ENCODE measurements around the gene CCT6A. TPM values are rescaled to one million over a fixed set of nuclear protein-coding genes. Genes with fewer than 3 reads are reported as not detected.
A peak's percentile ranks its signal among the peaks of the same experiment; 100 is the strongest.

The CCT6A gene
- polyA plus RNA-seq, 2 of the 4 experiments (the other 2 are of a cell fraction) = 334 to 520 TPM

DNA sequence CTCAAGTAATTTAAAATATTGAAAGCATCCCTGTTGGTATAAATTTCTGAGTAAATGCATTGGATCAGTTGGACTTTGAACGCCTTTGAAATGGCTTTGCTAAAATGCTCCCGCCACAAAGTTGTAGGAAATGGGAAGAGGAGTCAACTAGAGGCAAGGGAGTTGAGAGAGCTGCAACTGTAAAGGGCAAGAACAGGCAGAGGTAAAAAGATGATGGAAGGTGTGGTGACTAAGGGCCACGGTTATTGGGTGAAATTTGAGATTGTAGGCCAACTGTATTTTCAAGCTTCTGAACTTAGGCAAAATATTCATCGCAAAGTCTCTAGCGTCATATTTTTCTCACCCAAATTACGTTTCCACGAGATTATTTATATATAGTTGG, 11.9 kb downstream of the CCT6A start:
- no peaks in the 10 kb centered on the region for H3K9me3 ChIP-seq
- peak overlapping the region; percentile 91 to 94; a peak in 5 of 6 replicates for H3K27ac ChIP-seq
- ChIA-PET CTCF (interaction anchor here (1.7 to 4.3 kb wide), 3 partner anchors 9 to 10 kb away, joined by 4 to 19 read pairs (median 12); no protein-coding TSS in a partner anchor), POLR2A (interaction anchor here (1.2 to 6.1 kb wide), 3 partner anchors 10 to 12 kb away, joined by 3 to 114 read pairs (median 6); partner anchors contain the start of genes CCT6A and PSPH)
- H3K4me2 ChIP-seq = peak overlapping the region; percentile 62
- DNase-seq (ENCODE audit: low read depth in 1 of 2, low spot score in 1 of 2) (no peak), ATAC-seq (peak; percentile 8 to 36; a peak in 5 of 6 replicates), FAIRE-seq (no peak)
- WGBS (ENCODE audit: missing lambda C conversion rate) = 47% methylated on average over 7 of the region's 7 CpGs
- peaks cover 54% of the 10 kb centered on the region for H3K4me1 ChIP-seq
- H3K4me3 ChIP-seq = no peak overlapping the region; the same call in 2 of the 3 replicates
- no peak for TF ChIP-seq POLR2A (IDR thresholded peaks at IDR 0.05; ENCODE audit: low read length)
- TF ChIP-seq ZC3H11A (IDR thresholded peaks at IDR 0.05) = no peak
- no peak for TF ChIP-seq MAZ (IDR thresholded peaks at IDR 0.05; ENCODE audit: borderline replicate concordance, low read depth, low read length)
- TF ChIP-seq SMC3 (IDR thresholded peaks at IDR 0.05) = no peak
- no peak for TF ChIP-seq JUNB (IDR thresholded peaks at IDR 0.05)
- TF ChIP-seq POLR2AphosphoS2 (conservative IDR thresholded peaks at IDR 0.05; ENCODE audit: low read length) = no peak
- no peak for TF ChIP-seq KDM1A (IDR thresholded peaks at IDR 0.05; ENCODE audit: low read depth)
- TF ChIP-seq EHMT2 (IDR thresholded peaks at IDR 0.05; ENCODE audit: low read depth) = no peak
- no peak for TF ChIP-seq MAFK (IDR thresholded peaks at IDR 0.05; ENCODE audit: partially characterized antibody)
- TF ChIP-seq, protein P1, sequence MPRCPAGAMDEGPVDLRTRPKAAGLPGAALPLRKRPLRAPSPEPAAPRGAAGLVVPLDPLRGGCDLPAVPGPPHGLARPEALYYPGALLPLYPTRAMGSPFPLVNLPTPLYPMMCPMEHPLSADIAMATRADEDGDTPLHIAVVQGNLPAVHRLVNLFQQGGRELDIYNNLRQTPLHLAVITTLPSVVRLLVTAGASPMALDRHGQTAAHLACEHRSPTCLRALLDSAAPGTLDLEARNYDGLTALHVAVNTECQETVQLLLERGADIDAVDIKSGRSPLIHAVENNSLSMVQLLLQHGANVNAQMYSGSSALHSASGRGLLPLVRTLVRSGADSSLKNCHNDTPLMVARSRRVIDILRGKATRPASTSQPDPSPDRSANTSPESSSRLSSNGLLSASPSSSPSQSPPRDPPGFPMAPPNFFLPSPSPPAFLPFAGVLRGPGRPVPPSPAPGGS (IDR thresholded peaks at IDR 0.05) = no peak
- TF ChIP-seq, protein P2, sequence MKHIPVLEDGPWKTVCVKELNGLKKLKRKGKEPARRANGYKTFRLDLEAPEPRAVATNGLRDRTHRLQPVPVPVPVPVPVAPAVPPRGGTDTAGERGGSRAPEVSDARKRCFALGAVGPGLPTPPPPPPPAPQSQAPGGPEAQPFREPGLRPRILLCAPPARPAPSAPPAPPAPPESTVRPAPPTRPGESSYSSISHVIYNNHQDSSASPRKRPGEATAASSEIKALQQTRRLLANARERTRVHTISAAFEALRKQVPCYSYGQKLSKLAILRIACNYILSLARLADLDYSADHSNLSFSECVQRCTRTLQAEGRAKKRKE (CRISPR knock-in tag; IDR thresholded peaks at IDR 0.05; ENCODE audit: low read depth) = no peak

DNA sequence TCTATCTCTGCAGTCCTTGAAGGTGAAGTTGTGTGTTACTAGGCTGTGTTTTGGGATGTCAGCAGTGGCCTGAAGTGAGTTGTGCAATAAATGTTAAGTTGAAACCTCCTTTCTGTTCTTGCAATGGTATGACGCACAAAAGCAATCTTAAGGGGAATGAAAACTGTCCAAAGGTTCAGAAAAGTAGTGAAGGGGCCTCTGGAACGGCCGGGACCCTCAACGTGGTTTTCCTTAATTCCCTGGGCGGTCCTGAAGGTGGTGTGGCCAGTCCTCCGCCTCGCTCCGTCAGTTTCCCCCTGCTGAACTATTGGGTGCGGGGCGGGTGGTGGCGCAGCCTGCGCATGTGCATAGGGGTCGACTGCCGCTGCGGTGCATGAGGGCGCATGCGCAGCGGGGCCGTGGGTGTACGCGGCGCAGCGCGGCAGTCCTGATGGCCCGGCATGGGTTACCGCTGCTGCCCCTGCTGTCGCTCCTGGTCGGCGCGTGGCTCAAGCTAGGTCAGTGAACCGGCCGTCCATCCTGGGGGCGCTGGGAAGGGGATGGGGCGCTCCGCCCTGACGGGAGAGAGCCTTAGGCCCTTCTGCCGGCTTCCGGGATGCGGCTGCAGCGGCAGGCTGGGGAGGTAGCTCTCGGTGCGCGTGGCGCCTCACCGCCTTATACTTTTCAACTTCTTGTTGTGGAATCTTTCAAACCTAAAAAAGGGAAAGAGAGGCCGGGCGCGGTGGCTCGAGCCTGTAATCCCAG, 12.5 kb downstream of the CCT6A start, which contains the start of gene SUMF2:
Gene SUMF2, plus strand, starts transcription at position 405 of the 744 bp plus-strand sequence. Its CDS starts 26 bp downstream, at position 431.
- H3K27ac ChIP-seq = peak within 1 kb of the TSS; percentile 91 to 94
- peaks cover 54% of the 10 kb centered on the region for H3K4me1 ChIP-seq
- ChIA-PET CTCF (interaction anchor here (0.6 to 4.3 kb wide), 8 partner anchors 8 to 423 kb away, joined by 3 to 19 read pairs (median 4); partner anchors contain the start of genes CCT6A and PSPH), POLR2A (interaction anchor here (1.1 to 6.1 kb wide), 5 partner anchors 10 to 42 kb away, joined by 3 to 114 read pairs (median 6); partner anchors contain the start of genes CCT6A, CHCHD2 and PSPH)
- DNase-seq (ENCODE audit: low read depth in 1 of 2, low spot score in 1 of 2) (peak; percentile 92 to 98), ATAC-seq (peak; percentile 95 to 96), FAIRE-seq (no peak)
- 1% methylated on average over 43 of the region's 49 CpGs for WGBS (ENCODE audit: missing lambda C conversion rate)
- no peaks in the 10 kb centered on the region for H3K9me3 ChIP-seq
- H3K4me3 ChIP-seq = peak within 1 kb of the TSS; percentile 81
- peak within 1 kb of the TSS; percentile 62 for H3K4me2 ChIP-seq
- TF ChIP-seq HOXB5 (CRISPR knock-in tag; IDR thresholded peaks at IDR 0.05) (no peak), FOXS1 (CRISPR knock-in tag; IDR thresholded peaks at IDR 0.05) (no peak), CBX8 (IDR thresholded peaks at IDR 0.05) (no peak), EHMT2 (IDR thresholded peaks at IDR 0.05; ENCODE audit: low read depth) (no peak), JUNB (IDR thresholded peaks at IDR 0.05) (no peak), NR3C1 (IDR thresholded peaks at IDR 0.05) (no peak), PHF8 (IDR thresholded peaks at IDR 0.05; ENCODE audit: borderline replicate concordance, low read depth) (peak; percentile 67; the same call in 1 of the 2 replicates), MYC (IDR thresholded peaks at IDR 0.05; ENCODE audit: borderline replicate concordance, low read length) (peak; percentile 75), KDM1A (IDR thresholded peaks at IDR 0.05; ENCODE audit: low read depth) (no peak), CHD2 (IDR thresholded peaks at IDR 0.05; ENCODE audit: low read length, partially characterized antibody) (no peak), POLR2A (IDR thresholded peaks at IDR 0.05; ENCODE audit: low read length) (peak; percentile 96), FOSL2 (IDR thresholded peaks at IDR 0.05) (no peak), FOSL2 (CRISPR knock-in tag; IDR thresholded peaks at IDR 0.05) (peak; percentile 7)
- TF ChIP-seq, protein P1 (IDR thresholded peaks at IDR 0.05) = peak; percentile 89
- TF ChIP-seq, protein P2 (CRISPR knock-in tag; IDR thresholded peaks at IDR 0.05; ENCODE audit: low read depth) = no peak
- TF ChIP-seq, protein P3, sequence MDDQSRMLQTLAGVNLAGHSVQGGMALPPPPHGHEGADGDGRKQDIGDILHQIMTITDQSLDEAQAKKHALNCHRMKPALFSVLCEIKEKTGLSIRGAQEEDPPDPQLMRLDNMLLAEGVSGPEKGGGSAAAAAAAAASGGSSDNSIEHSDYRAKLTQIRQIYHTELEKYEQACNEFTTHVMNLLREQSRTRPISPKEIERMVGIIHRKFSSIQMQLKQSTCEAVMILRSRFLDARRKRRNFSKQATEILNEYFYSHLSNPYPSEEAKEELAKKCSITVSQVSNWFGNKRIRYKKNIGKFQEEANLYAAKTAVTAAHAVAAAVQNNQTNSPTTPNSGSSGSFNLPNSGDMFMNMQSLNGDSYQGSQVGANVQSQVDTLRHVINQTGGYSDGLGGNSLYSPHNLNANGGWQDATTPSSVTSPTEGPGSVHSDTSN (IDR thresholded peaks at IDR 0.05) = peak; percentile 82; the same call in 1 of the 2 replicates
- TF ChIP-seq, protein P4, sequence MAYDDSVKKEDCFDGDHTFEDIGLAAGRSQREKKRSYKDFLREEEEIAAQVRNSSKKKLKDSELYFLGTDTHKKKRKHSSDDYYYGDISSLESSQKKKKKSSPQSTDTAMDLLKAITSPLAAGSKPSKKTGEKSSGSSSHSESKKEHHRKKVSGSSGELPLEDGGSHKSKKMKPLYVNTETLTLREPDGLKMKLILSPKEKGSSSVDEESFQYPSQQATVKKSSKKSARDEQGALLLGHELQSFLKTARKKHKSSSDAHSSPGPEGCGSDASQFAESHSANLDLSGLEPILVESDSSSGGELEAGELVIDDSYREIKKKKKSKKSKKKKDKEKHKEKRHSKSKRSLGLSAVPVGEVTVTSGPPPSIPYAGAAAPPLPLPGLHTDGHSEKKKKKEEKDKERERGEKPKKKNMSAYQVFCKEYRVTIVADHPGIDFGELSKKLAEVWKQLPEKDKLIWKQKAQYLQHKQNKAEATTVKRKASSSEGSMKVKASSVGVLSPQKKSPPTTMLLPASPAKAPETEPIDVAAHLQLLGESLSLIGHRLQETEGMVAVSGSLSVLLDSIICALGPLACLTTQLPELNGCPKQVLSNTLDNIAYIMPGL (CRISPR knock-in tag; IDR thresholded peaks at IDR 0.05; ENCODE audit: borderline replicate concordance) = 0 out of 2 replicates have a peak, but pooled peaks have one; percentile 47
- TF ChIP-seq, protein P5, sequence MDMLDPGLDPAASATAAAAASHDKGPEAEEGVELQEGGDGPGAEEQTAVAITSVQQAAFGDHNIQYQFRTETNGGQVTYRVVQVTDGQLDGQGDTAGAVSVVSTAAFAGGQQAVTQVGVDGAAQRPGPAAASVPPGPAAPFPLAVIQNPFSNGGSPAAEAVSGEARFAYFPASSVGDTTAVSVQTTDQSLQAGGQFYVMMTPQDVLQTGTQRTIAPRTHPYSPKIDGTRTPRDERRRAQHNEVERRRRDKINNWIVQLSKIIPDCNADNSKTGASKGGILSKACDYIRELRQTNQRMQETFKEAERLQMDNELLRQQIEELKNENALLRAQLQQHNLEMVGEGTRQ (IDR thresholded peaks at IDR 0.05) = no peak
